ENCODE results near the gene SH2D2A.

SH2D2A gene

DNA sequence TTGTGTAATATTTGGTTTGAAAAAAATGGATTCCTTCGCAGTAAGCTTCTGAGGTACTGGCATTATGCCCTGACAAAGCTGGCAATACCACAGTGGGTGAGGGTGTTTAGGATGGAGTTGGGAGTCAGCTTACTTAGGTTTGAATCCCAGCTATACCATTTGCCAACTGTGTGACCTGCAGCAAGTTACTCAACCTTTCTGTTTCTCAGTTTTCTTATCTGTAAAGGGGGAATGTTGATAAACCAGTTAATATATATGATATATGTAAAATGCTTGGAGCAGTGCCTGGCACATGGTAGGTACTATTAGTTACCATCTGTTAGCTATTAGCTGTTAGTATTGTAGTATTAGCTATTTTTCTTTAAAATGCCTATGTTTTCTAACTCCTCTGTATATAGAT is 60.3 kb downstream of the SH2D2A start:
- Mint-ChIP-seq H3K27ac (no peak overlapping the region), H3K27me3 (ENCODE audit: low read depth, poor library complexity) (no peaks in the 10 kb centered on the region), H3K9me3 (no peaks in the 10 kb centered on the region), H3K36me3 (ENCODE audit: low read depth) (no peaks in the 10 kb centered on the region), H3K4me3 (no peak overlapping the region), H3K4me1 (peaks cover 25% of the 10 kb centered on the region)
- TF ChIP-seq, protein P1, sequence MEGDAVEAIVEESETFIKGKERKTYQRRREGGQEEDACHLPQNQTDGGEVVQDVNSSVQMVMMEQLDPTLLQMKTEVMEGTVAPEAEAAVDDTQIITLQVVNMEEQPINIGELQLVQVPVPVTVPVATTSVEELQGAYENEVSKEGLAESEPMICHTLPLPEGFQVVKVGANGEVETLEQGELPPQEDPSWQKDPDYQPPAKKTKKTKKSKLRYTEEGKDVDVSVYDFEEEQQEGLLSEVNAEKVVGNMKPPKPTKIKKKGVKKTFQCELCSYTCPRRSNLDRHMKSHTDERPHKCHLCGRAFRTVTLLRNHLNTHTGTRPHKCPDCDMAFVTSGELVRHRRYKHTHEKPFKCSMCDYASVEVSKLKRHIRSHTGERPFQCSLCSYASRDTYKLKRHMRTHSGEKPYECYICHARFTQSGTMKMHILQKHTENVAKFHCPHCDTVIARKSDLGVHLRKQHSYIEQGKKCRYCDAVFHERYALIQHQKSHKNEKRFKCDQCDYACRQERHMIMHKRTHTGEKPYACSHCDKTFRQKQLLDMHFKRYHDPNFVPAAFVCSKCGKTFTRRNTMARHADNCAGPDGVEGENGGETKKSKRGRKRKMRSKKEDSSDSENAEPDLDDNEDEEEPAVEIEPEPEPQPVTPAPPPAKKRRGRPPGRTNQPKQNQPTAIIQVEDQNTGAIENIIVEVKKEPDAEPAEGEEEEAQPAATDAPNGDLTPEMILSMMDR (IDR thresholded peaks at IDR 0.05), result no peak
- no peak for DNase-seq

All from nephron progenitor cell (in vitro differentiated cells).